IgD-negative memory B cell (primary cell): ENCODE measurements around the gene SERPINB11. TPM values are rescaled to one million over a fixed set of nuclear protein-coding genes. Genes with fewer than 3 reads are reported as not detected.

ENCODE experiments used
- H3K27ac Mint-ChIP-seq, 3 donors: one replicate each; pipeline ENCODE4 v1.8.0; 2020 to 2022; ENCODE audit warnings: mild to moderate bottlenecking in 3 of 3, mixed read lengths in 3 of 3, moderate library complexity in 1 of 3
- H3K27me3 Mint-ChIP-seq: one replicate; pipeline ENCODE4 v1.8.0; 2021; ENCODE audit warnings: mixed read lengths
- H3K36me3 Mint-ChIP-seq: one replicate; pipeline ENCODE4 v1.8.0; 2020; ENCODE audit warnings: mild to moderate bottlenecking, mixed read lengths
- H3K4me1 Mint-ChIP-seq, 3 donors: one replicate each; pipeline ENCODE4 v1.8.0; 2020 to 2022; ENCODE audit warnings: mixed read lengths in 3 of 3, mild to moderate bottlenecking in 1 of 3
- H3K4me3 Mint-ChIP-seq, 4 donors: one replicate each; pipeline ENCODE4 v1.8.0; 2020 to 2022; ENCODE audit warnings: mild to moderate bottlenecking in 4 of 4, mixed read lengths in 4 of 4, moderate library complexity in 3 of 4
- H3K9me3 Mint-ChIP-seq, 3 donors: one replicate each; pipeline ENCODE4 v1.8.0; 2020 to 2021; ENCODE audit warnings: mixed read lengths in 3 of 3, mild to moderate bottlenecking in 1 of 3
- polyA plus RNA-seq: library from polyadenylated mRNA; unstranded; fragments of 300-500 nt; fragmentation: Illumina TruSeq; gene quantifications from one replicate; pipeline ENCODE4 v1.2.3, GENCODE V29; 2021

SERPINB11 gene
- polyA plus RNA-seq, 1 donor from 2014 or later, result not detected

DNA sequence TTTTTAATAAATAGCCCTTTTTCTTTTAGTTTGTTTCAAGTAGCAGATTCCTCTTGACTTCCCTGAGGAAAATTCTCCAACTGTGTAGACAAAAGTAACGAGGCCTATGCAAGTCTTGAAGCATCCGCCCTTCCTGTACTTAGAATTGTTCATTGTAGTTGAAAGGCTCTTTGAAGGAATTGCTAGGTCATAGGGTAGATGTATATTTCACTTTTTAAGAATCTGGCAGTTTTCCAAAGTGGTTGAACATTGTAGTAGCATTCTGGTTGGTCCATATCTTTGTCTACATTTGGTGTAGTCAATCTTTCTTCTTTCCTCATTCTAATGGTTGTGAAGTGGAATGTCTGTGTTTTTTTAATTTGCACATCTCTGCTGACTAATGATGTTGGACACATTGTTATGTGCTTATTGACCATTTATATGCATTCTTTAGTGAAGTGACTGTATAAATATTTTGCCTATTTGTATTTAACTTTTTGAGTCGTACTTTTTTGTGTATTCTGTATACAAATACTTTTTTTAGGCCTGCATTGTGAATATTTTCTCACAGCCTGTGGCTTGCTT, 5.6 kb upstream of the SERPINB11 start:
- no peak overlapping the region for H3K4me3 Mint-ChIP-seq
- H3K27me3 Mint-ChIP-seq, result no peaks in the 10 kb centered on the region
- H3K9me3 Mint-ChIP-seq, result peaks cover 2 to 7% (median 2%) of the 10 kb centered on the region in 3 donors
- no peak overlapping the region for H3K27ac Mint-ChIP-seq
- H3K4me1 Mint-ChIP-seq, result peaks cover 0 to 1% (median 0%) of the 10 kb centered on the region in 3 donors
- peaks cover 1% of the 10 kb centered on the region for H3K36me3 Mint-ChIP-seq

DNA sequence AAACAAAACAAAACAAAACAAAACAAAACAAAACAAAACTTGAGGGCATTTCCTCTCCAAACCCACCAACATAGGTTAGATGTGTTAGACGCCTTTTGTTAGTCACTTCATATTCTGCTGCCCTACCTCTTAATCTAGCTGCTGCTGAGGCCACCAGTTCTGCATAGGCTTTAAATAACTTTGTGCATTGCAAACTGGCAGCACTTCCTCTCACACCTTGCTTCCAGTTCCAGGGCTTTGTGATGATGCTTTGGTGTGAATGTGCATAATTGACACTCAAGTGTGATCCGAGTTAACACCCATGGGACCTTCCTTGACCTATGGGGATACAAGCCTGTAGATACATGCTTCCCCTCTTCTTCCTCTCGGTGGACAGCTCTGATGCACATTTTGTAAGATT, 2.3 kb upstream of the SERPINB11 start:
- Mint-ChIP-seq H3K9me3 (no peaks in the 10 kb centered on the region), H3K36me3 (peaks cover 1% of the 10 kb centered on the region), H3K27ac (no peak overlapping the region), H3K4me1 (peaks cover 0 to 1% (median 0%) of the 10 kb centered on the region in 3 donors), H3K27me3 (peaks cover 1% of the 10 kb centered on the region), H3K4me3 (no peak overlapping the region)

DNA sequence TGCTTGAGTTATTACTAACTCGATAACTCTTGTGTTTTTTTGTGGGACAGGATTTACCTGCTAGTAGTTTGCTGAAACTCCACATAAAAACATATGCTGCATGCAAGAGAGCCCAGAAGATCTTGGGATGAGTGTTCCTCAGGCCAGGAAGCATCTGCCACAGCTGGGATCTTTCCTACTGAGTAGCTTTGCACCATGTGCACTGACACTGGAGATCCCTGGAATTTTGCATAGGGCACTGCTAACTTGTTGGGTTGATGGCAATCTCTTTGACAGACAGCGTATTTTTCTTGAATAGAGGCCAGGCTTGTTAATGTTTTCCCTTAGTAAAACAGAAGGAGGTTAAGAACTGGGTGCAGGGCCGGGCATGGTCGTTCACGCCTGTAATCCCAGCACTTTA, 808 bp upstream of the SERPINB11 start:
- H3K27ac Mint-ChIP-seq, result no peak overlapping the region
- H3K9me3 Mint-ChIP-seq, result no peaks in the 10 kb centered on the region
- peaks cover 0 to 1% (median 0%) of the 10 kb centered on the region in 3 donors for H3K4me1 Mint-ChIP-seq
- peaks cover 1% of the 10 kb centered on the region for H3K27me3 Mint-ChIP-seq
- no peak overlapping the region for H3K4me3 Mint-ChIP-seq
- peaks cover 1% of the 10 kb centered on the region for H3K36me3 Mint-ChIP-seq

DNA sequence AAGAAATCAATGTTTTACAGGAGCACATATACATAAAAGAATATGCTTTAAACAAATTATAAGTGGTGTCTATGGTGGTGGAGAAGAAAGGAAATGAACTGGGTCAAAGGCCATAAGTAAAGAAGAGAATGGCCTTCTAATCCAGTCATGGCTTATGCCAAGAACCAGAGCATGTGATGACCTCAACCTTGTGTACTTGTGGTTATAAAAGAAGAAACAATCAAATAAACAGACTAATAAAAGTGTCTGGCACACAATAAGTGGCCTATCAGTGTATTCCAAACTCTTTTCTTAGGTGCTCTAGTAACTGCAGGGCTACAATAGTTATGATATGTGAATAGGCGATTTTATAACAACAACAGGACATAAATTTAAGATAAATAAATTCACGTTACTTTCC, 2.6 kb downstream of the SERPINB11 start:
- Mint-ChIP-seq H3K27ac (no peak overlapping the region), H3K36me3 (no peaks in the 10 kb centered on the region), H3K9me3 (no peaks in the 10 kb centered on the region), H3K4me3 (no peak overlapping the region), H3K4me1 (peaks cover 0 to 1% (median 0%) of the 10 kb centered on the region in 3 donors), H3K27me3 (peaks cover 1% of the 10 kb centered on the region)

DNA sequence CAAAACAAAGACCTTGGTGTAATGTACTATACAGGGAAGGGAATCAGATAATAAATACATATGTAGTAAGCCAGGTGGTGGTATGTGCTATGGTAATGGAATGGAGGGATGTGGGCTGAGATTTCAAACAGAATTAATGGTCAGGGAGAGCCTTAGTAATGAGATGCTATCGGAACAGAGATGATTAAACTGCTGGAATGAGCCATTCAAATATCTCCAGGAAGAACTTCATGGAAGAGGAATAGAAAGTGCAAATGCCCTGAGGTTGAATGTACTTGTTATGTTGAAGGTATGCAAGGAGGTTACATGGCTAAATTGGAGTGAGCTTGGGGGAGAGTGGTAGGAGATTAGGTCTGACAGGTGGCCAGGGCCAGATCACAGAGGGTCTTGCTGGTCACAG, 5.1 kb downstream of the SERPINB11 start:
- no peak overlapping the region for H3K27ac Mint-ChIP-seq
- H3K36me3 Mint-ChIP-seq, result no peaks in the 10 kb centered on the region
- H3K4me1 Mint-ChIP-seq, result no peaks in the 10 kb centered on the region
- no peak overlapping the region for H3K4me3 Mint-ChIP-seq
- H3K27me3 Mint-ChIP-seq, result peaks cover 1% of the 10 kb centered on the region
- H3K9me3 Mint-ChIP-seq, result no peaks in the 10 kb centered on the region

DNA sequence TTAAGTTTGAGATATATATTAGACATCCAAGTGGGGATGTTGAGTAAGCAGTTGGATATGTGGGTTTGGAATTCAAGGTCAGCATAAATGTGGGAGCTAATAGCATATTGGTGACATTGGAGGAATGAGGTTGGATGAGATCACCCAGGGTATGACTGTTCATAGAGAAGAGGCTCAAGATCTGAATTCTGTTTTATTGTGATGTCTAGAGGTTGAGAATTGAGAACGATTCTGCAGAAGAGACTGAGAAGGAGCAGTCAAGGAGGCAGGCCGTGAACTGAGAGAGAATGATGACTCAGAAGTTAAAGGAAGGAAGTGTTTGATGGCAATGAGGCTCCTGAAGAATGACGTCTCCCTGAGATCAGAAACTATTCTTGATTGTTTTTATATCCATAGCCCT, 5.9 kb downstream of the SERPINB11 start:
- Mint-ChIP-seq H3K36me3 (no peaks in the 10 kb centered on the region), H3K9me3 (peaks cover 0 to 6% (median 0%) of the 10 kb centered on the region in 3 donors), H3K4me3 (no peak overlapping the region), H3K27ac (no peak overlapping the region), H3K27me3 (peaks cover 1% of the 10 kb centered on the region), H3K4me1 (no peaks in the 10 kb centered on the region)

DNA sequence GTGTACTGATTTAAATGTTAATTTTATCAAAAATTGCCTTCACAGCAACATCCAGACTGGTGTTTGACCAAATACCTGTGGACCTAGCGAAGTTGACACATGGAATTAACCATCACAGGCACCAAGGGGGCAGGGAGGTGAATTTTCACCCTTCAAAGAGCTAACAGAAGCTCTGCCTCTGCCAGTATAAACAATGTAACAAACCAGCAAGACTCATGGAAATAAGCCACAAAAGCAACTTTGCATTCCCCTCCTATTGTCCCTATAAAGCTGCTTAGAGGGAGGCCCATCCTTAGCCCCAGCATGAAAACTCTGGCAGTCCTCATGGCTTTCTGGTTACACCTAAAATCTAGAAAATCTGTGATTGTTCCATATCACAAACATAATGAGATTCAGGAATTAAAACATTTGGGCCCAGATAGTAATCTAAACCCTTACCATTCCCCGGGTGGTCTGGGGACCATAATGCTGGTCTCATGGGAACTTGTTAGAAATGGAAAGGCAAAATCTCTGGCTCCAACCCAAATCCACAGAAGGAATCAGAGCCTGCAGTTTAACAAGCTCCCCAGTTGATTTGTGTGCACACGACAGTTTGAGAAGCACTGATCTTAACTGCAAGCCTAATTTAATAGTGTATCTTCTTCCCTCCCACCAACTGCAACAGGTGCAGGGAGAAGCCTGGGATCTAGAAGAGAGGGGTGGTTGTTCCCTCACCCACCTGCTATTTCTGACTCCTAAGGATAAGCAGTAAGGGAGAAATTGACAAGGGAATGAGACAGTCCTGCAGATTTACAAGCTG, 23.1 kb downstream of the SERPINB11 start:
- Mint-ChIP-seq H3K9me3 (no peaks in the 10 kb centered on the region), H3K36me3 (no peaks in the 10 kb centered on the region), H3K27ac (no peak overlapping the region), H3K4me3 (no peak overlapping the region), H3K4me1 (no peaks in the 10 kb centered on the region), H3K27me3 (peaks cover 2% of the 10 kb centered on the region)

DNA sequence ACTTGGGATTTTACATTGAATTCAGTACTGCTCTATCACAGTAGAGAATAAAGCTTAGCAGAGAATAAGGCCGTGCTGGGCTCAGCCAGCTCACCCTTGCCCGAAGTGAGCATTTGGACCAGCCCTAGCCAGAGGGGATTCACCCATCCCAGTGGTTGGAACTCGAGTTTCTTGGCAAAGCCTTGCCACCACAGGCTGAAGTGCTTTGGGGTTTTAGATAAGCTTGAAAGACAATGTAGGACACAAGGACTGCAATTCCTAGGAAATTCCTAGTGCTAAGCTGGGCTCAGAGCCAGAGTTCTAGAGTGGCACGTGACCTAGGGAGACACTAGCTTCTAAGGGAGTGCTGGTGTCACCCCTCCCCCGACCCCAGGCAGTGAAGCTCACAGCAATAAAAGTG, 28.0 kb downstream of the SERPINB11 start:
- H3K4me3 Mint-ChIP-seq, result no peak overlapping the region
- H3K27me3 Mint-ChIP-seq, result no peaks in the 10 kb centered on the region
- peaks cover 1% of the 10 kb centered on the region for H3K36me3 Mint-ChIP-seq
- H3K4me1 Mint-ChIP-seq, result no peaks in the 10 kb centered on the region
- no peak overlapping the region for H3K27ac Mint-ChIP-seq
- H3K9me3 Mint-ChIP-seq, result peaks cover 0 to 5% (median 3%) of the 10 kb centered on the region in 3 donors

DNA sequence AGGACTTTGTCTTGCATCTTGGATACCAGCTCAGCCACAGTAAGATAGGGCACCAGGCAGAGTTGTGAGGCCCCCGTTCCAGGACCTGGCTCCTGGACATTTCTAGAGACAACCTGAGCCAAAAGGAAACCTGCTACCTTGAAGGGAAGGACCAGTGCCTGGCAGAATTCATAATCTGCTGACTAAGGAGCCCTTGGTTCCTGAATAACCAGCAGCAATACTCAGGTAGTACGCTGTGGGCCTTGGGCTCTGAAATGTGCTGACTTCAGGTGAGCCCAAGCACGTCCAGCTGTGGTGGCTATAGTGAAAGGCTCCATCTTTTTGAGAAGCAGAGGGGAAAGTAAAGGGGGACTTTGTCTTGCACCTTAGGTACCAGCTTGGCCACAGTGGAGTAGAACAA, 28.5 kb downstream of the SERPINB11 start:
- Mint-ChIP-seq H3K4me1 (no peaks in the 10 kb centered on the region), H3K27me3 (no peaks in the 10 kb centered on the region), H3K9me3 (peaks cover 0 to 5% (median 3%) of the 10 kb centered on the region in 3 donors), H3K36me3 (peaks cover 1% of the 10 kb centered on the region), H3K4me3 (no peak overlapping the region), H3K27ac (no peak overlapping the region)

DNA sequence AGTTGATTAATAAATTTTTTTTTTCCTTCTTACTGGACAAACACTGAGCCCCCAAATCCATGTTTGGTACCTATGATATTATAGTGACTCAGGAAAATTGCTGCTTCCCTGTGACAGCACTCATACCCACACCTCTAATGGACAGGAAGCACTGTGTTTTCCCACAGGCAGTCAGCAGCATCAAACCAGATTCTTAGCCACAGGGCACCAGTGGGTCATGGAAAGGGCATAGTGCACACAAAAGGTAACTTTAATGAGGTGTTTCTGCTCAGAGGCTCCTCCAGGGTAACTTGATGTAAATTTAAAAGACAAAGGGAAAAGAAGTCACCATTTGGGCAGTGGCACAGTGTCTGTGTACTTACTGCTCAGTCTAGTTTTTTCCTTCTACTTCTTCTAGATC, 34.1 kb downstream of the SERPINB11 start:
- H3K36me3 Mint-ChIP-seq, result peaks cover 3% of the 10 kb centered on the region
- H3K27ac Mint-ChIP-seq, result no peak overlapping the region
- H3K4me3 Mint-ChIP-seq, result no peak overlapping the region
- peaks cover 0 to 8% (median 5%) of the 10 kb centered on the region in 3 donors for H3K9me3 Mint-ChIP-seq
- no peaks in the 10 kb centered on the region for H3K27me3 Mint-ChIP-seq
- no peaks in the 10 kb centered on the region for H3K4me1 Mint-ChIP-seq

DNA sequence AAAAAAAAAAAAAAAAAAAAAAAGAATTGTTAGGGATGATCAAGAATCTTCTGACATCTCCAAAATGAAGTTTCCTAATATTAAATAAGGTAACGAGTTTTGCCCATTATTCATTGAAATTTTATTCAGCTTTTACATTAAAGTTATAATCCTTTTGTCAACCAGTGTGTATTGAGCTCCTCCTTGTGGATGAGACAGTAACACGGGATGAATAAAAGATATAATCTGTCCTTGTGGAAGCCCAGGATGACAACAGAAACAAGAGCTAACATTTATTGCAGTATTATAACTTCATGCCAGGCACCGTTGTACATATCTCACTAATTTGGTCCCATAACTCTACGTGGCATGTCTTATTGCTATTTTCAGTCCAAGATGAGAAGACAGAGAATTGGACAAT, 39.0 kb downstream of the SERPINB11 start:
- Mint-ChIP-seq H3K36me3 (peaks cover 2% of the 10 kb centered on the region), H3K9me3 (peaks cover 0 to 4% (median 2%) of the 10 kb centered on the region in 3 donors), H3K4me1 (no peaks in the 10 kb centered on the region), H3K27me3 (no peaks in the 10 kb centered on the region), H3K27ac (no peak overlapping the region), H3K4me3 (no peak overlapping the region)

DNA sequence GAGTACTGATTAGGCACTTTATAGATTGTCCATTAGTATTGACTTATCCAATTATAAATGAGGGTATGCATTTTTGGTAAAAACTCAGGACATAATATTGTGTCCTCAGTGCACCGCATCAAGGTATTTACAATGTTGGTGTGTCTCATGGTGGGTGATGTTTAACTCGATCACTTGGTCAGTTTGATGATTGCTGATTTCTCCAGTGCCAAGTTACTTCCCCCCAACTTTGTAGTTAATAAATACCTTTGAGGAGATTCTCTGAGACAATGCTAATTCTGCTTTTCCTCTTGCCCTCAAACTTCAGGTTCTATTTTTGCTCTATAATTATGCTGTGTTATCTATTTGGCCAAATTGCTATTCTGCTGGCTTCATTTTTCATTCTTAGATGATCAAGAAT, 44.2 kb downstream of the SERPINB11 start:
- no peaks in the 10 kb centered on the region for H3K4me1 Mint-ChIP-seq
- H3K27me3 Mint-ChIP-seq, result peaks cover 1% of the 10 kb centered on the region
- peaks cover 0 to 8% (median 3%) of the 10 kb centered on the region in 3 donors for H3K9me3 Mint-ChIP-seq
- H3K36me3 Mint-ChIP-seq, result no peaks in the 10 kb centered on the region
- H3K27ac Mint-ChIP-seq, result no peak overlapping the region
- H3K4me3 Mint-ChIP-seq, result no peak overlapping the region

DNA sequence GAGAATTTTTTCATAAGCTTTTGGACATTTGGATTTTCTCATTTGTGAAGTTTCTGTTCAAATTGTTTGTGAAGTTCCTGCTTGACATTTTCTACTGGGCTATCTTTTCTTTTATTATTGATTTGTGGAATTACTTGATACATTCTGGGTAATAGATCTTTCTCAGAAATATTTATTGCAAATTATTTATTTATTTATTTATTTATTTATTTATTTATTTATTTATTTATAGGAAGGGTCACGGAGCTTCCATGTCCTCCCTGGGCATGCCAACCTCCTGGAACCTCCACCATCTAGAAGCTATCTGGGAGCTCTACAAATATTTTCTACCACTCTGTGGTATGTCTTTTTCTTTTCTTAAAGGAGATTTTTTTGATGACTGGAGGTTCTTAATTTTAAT, 46.7 kb downstream of the SERPINB11 start:
- Mint-ChIP-seq H3K9me3 (peaks cover 0 to 8% (median 3%) of the 10 kb centered on the region in 3 donors), H3K4me3 (no peak overlapping the region), H3K27ac (no peak overlapping the region), H3K27me3 (peaks cover 1% of the 10 kb centered on the region), H3K4me1 (peaks cover 0 to 2% (median 0%) of the 10 kb centered on the region in 3 donors), H3K36me3 (no peaks in the 10 kb centered on the region)

DNA sequence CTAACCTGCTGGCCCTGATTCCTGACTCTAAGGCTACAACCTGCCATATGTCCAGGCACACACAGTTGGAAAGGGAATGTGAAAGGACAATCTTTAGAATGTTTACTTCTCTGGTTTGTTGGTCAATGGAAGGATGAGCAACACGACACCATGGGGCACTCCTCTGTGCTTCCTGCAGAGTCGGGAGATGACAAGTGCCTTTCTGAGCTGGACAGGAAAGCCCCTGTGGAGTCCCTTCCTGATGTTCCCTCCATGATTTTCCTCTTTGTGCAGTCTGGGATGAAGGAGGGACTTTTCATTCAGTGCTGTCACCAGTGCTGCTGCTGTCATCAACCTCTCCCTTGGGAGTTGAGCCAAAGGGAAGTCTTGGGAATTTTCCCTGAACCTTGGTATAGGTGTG, 49.9 kb downstream of the SERPINB11 start:
- Mint-ChIP-seq H3K36me3 (no peaks in the 10 kb centered on the region), H3K27me3 (peaks cover 1% of the 10 kb centered on the region), H3K27ac (no peak overlapping the region), H3K4me1 (peaks cover 0 to 2% (median 0%) of the 10 kb centered on the region in 3 donors), H3K9me3 (peaks cover 0 to 8% (median 0%) of the 10 kb centered on the region in 3 donors), H3K4me3 (no peak overlapping the region)

DNA sequence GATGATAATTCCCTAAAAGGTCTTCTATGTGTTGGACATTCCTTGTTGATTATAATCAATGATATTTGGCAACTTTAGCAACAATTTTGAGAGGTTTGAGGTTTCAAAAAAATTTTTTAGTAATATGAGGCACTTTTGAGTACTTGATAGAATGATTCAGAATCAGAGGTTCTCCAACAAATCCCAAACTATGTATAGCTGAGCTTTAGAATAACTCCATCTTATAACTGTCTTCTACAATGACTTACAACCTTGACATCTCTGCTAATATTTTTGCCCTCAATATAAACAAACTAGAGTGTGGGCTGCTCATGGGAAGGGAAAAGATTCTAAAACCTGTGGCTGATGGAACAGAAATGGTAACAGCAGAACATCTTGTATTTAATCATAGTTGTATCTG, 50.9 kb downstream of the SERPINB11 start:
- Mint-ChIP-seq H3K4me1 (peaks cover 0 to 2% (median 0%) of the 10 kb centered on the region in 3 donors), H3K9me3 (peaks cover 0 to 2% (median 0%) of the 10 kb centered on the region in 3 donors), H3K4me3 (no peak overlapping the region), H3K36me3 (no peaks in the 10 kb centered on the region), H3K27ac (no peak overlapping the region), H3K27me3 (no peaks in the 10 kb centered on the region)

DNA sequence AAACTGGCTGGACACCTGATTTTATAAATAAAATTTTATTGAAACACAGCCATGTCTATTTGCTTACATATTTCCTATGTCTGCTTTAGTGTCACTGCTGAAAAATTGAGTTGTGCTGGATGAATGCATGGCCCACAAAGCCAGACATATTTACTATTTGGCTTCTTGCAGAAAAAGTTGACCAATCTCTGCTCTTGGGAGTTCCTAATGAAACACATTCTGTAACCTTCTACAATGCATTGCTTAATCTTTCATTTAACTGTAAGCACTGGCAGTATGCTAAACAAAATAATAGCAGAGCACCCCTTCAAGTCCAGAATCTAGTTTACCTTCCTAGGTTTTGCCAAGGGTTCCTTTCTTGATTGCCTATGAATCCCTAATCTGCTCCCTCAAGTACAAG, 54.8 kb downstream of the SERPINB11 start:
- H3K4me3 Mint-ChIP-seq, result no peak overlapping the region
- H3K27me3 Mint-ChIP-seq, result no peaks in the 10 kb centered on the region
- H3K4me1 Mint-ChIP-seq, result peaks cover 0 to 2% (median 0%) of the 10 kb centered on the region in 3 donors
- H3K27ac Mint-ChIP-seq, result no peak overlapping the region
- no peaks in the 10 kb centered on the region for H3K36me3 Mint-ChIP-seq
- peaks cover 1 to 11% (median 6%) of the 10 kb centered on the region in 3 donors for H3K9me3 Mint-ChIP-seq
